Activated T-helper 2 cell treated with anti-CD3 and anti-CD28 coated beads, Interferon-gamma antibody, Interleukin-2, Interleukin-4, amounts not matched to agents 10 μg/mL and 5 μg/mL and 100 μg/mL, durations not matched to agents 14 hours and 24 hours and 36 hours (primary cell): ENCODE data around the gene DHCR24. TPM values are rescaled to one million over a fixed set of nuclear protein-coding genes. Genes with fewer than 3 reads are reported as not detected.

Experiments
- DNase-seq: peaks from one replicate; pipeline ENCODE4 v3.0.0; 2021; ENCODE audit warnings: low spot score
- H3K27ac Mint-ChIP-seq: one replicate; pipeline ENCODE4 v1.8.0; 2021; ENCODE audit warnings: mixed read lengths
- H3K27me3 Mint-ChIP-seq: one replicate; pipeline ENCODE4 v1.8.0; 2021; ENCODE audit warnings: low read depth, mixed read lengths
- H3K36me3 Mint-ChIP-seq: one replicate; pipeline ENCODE4 v1.8.0; 2021; ENCODE audit warnings: low read depth, mixed read lengths
- H3K4me1 Mint-ChIP-seq: one replicate; pipeline ENCODE4 v1.8.0; 2021; ENCODE audit warnings: low read depth, mixed read lengths
- H3K4me3 Mint-ChIP-seq: one replicate; pipeline ENCODE4 v1.8.0; 2021; ENCODE audit warnings: low read depth, mild to moderate bottlenecking, moderate library complexity, mixed read lengths
- H3K9me3 Mint-ChIP-seq: one replicate; pipeline ENCODE4 v1.8.0; 2021; ENCODE audit warnings: mixed read lengths
- intact Hi-C: fragments of 100-400 bp; cut with micrococcal nuclease; formaldehyde crosslinking; loops from one replicate; pipeline ENCODE4 v1.15.1; 2023
- total RNA-seq: library from RNA; stranded (reverse); gene quantifications from 2 replicates; pipeline ENCODE4 v1.2.3, GENCODE V29; 2022

The DHCR24 gene
- total RNA-seq, 1 donor from 2014 or later = 231 TPM

- Mint-ChIP-seq H3K27me3 (no peaks in the 10 kb centered on the region), H3K4me3 (no peak overlapping the region), H3K9me3 (no peaks in the 10 kb centered on the region), H3K4me1 (no peaks in the 10 kb centered on the region), H3K27ac (no peak overlapping the region), H3K36me3 (peaks cover 86% of the 10 kb centered on the region)
- DNase-seq = no peak
- intact Hi-C loops = no loop called here
Observed at GRCh38 chr1:54854381-54855020, 32.5 kb downstream of the DHCR24 start.

GRCh38 chr1:54853793-54854370, 33.1 kb downstream of the DHCR24 start:
- Mint-ChIP-seq H3K9me3 (no peaks in the 10 kb centered on the region), H3K27ac (no peak overlapping the region), H3K4me1 (no peaks in the 10 kb centered on the region), H3K27me3 (no peaks in the 10 kb centered on the region), H3K36me3 (peaks cover 86% of the 10 kb centered on the region), H3K4me3 (no peak overlapping the region)
- DNase-seq = no peak
- intact Hi-C loops = no loop called here

GRCh38 chr1:54853096-54853792, 33.8 kb downstream of the DHCR24 start:
- intact Hi-C loops = no loop called here
- Mint-ChIP-seq H3K4me3 (no peak overlapping the region), H3K27ac (no peak overlapping the region), H3K4me1 (no peaks in the 10 kb centered on the region), H3K27me3 (no peaks in the 10 kb centered on the region), H3K36me3 (peaks cover 86% of the 10 kb centered on the region), H3K9me3 (no peaks in the 10 kb centered on the region)
- DNase-seq = no peak

- Mint-ChIP-seq H3K4me1 (no peaks in the 10 kb centered on the region), H3K27ac (no peak overlapping the region), H3K4me3 (no peak overlapping the region), H3K36me3 (peaks cover 84% of the 10 kb centered on the region), H3K9me3 (no peaks in the 10 kb centered on the region), H3K27me3 (no peaks in the 10 kb centered on the region)
- DNase-seq = no peak
- intact Hi-C loops = no loop called here
Observed at GRCh38 chr1:54851936-54852524, 35.0 kb downstream of the DHCR24 start.

- Mint-ChIP-seq H3K36me3 (peaks cover 78% of the 10 kb centered on the region), H3K9me3 (no peaks in the 10 kb centered on the region), H3K27me3 (no peaks in the 10 kb centered on the region), H3K4me1 (no peaks in the 10 kb centered on the region), H3K4me3 (no peak overlapping the region), H3K27ac (no peak overlapping the region)
- intact Hi-C loops = no loop called here
- no peak for DNase-seq
Observed at GRCh38 chr1:54851406-54851805, 35.6 kb downstream of the DHCR24 start.

- Mint-ChIP-seq H3K27me3 (no peaks in the 10 kb centered on the region), H3K9me3 (no peaks in the 10 kb centered on the region), H3K36me3 (peaks cover 71% of the 10 kb centered on the region), H3K4me3 (no peak overlapping the region), H3K27ac (no peak overlapping the region), H3K4me1 (no peaks in the 10 kb centered on the region)
- DNase-seq = no peak
- intact Hi-C loops = no loop called here
Observed at GRCh38 chr1:54850737-54851136, 36.3 kb downstream of the DHCR24 start.

GRCh38 chr1:54850069-54850730, 36.8 kb downstream of the DHCR24 start:
- no peak overlapping the region for H3K4me3 Mint-ChIP-seq
- H3K36me3 Mint-ChIP-seq = peaks cover 67% of the 10 kb centered on the region
- intact Hi-C loops = no loop called here
- no peaks in the 10 kb centered on the region for H3K4me1 Mint-ChIP-seq
- no peak for DNase-seq
- no peaks in the 10 kb centered on the region for H3K27me3 Mint-ChIP-seq
- H3K27ac Mint-ChIP-seq = no peak overlapping the region
- H3K9me3 Mint-ChIP-seq = no peaks in the 10 kb centered on the region

- Mint-ChIP-seq H3K36me3 (peaks cover 61% of the 10 kb centered on the region), H3K27me3 (no peaks in the 10 kb centered on the region), H3K4me1 (no peaks in the 10 kb centered on the region), H3K27ac (no peak overlapping the region), H3K4me3 (no peak overlapping the region), H3K9me3 (no peaks in the 10 kb centered on the region)
- DNase-seq = no peak
- intact Hi-C loops = no loop called here
Observed at GRCh38 chr1:54849219-54850068, 37.6 kb downstream of the DHCR24 start.

- H3K4me3 Mint-ChIP-seq = no peak overlapping the region
- H3K4me1 Mint-ChIP-seq = no peaks in the 10 kb centered on the region
- no peak for DNase-seq
- intact Hi-C loops = no loop called here
- no peaks in the 10 kb centered on the region for H3K27me3 Mint-ChIP-seq
- H3K9me3 Mint-ChIP-seq = no peaks in the 10 kb centered on the region
- H3K36me3 Mint-ChIP-seq = peaks cover 50% of the 10 kb centered on the region
- H3K27ac Mint-ChIP-seq = no peak overlapping the region
Observed at GRCh38 chr1:54848134-54848948, 38.7 kb downstream of the DHCR24 start.

- Mint-ChIP-seq H3K9me3 (no peaks in the 10 kb centered on the region), H3K36me3 (peaks cover 36% of the 10 kb centered on the region), H3K4me1 (no peaks in the 10 kb centered on the region), H3K27me3 (no peaks in the 10 kb centered on the region), H3K4me3 (no peak overlapping the region), H3K27ac (no peak overlapping the region)
- DNase-seq = no peak
- intact Hi-C loops = no loop called here
Observed at GRCh38 chr1:54846716-54847284, 40.2 kb downstream of the DHCR24 start.

GRCh38 chr1:54846301-54846700, 40.7 kb downstream of the DHCR24 start:
- Mint-ChIP-seq H3K27me3 (no peaks in the 10 kb centered on the region), H3K27ac (no peak overlapping the region), H3K4me1 (no peaks in the 10 kb centered on the region), H3K4me3 (no peak overlapping the region), H3K9me3 (no peaks in the 10 kb centered on the region), H3K36me3 (peaks cover 33% of the 10 kb centered on the region)
- intact Hi-C loops = no loop called here
- no peak for DNase-seq
